ENCODE measurements around the gene ZNF333.
"Not testable (repeated sequence)": the region's sequence is repeated elsewhere in the genome, so short reads cannot be mapped to it uniquely, and the experiment has no call there.

The ZNF333 gene

GRCh38 chr19:14772995-14773394 is 83.1 kb downstream of the ZNF333 start:
- Histone ChIP-seq H3K4me1 (ENCODE audit: control insufficient read depth in 1 of 2, insufficient read depth in 2 of 2, low read length in 2 of 2) (no peaks in the 10 kb centered on the region), H3K27me3 (ENCODE audit: control insufficient read depth in 1 of 2, insufficient read depth in 2 of 2, low read length in 2 of 2) (no peaks in the 10 kb centered on the region), H3K9me3 (ENCODE audit: control insufficient read depth in 1 of 2, low read length in 2 of 2) (no peaks in the 10 kb centered on the region), H3K27ac (ENCODE audit: low read depth, low read length) (no peak overlapping the region), H3K9ac (ENCODE audit: low read depth in 1 of 2, low read length in 2 of 2) (no peak overlapping the region), H3K36me3 (ENCODE audit: control insufficient read depth in 1 of 2, insufficient read depth in 2 of 2, low read length in 2 of 2) (peaks cover 0 to 5% of the 10 kb centered on the region in 2 donors), H3K4me3 (ENCODE audit: low read depth in 1 of 2, low read length in 2 of 2) (no peak overlapping the region)

GRCh38 chr19:14773722-14774121 is 83.9 kb downstream of the ZNF333 start:
- not testable (repeated sequence) for H3K27ac ChIP-seq (ENCODE audit: low read depth, low read length); H3K4me3 ChIP-seq (ENCODE audit: low read depth in 1 of 2, low read length in 2 of 2); H3K9ac ChIP-seq (ENCODE audit: low read depth in 1 of 2, low read length in 2 of 2); H3K36me3 ChIP-seq (ENCODE audit: control insufficient read depth in 1 of 2, insufficient read depth in 2 of 2, low read length in 2 of 2); H3K27me3 ChIP-seq (ENCODE audit: control insufficient read depth in 1 of 2, insufficient read depth in 2 of 2, low read length in 2 of 2); H3K9me3 ChIP-seq (ENCODE audit: control insufficient read depth in 1 of 2, low read length in 2 of 2); H3K4me1 ChIP-seq (ENCODE audit: control insufficient read depth in 1 of 2, insufficient read depth in 2 of 2, low read length in 2 of 2)

GRCh38 chr19:14774373-14774772 is 84.5 kb downstream of the ZNF333 start:
- Histone ChIP-seq H3K4me1 (ENCODE audit: control insufficient read depth in 1 of 2, insufficient read depth in 2 of 2, low read length in 2 of 2) (no peaks in the 10 kb centered on the region), H3K4me3 (ENCODE audit: low read depth in 1 of 2, low read length in 2 of 2) (no peak overlapping the region), H3K9me3 (ENCODE audit: control insufficient read depth in 1 of 2, low read length in 2 of 2) (no peaks in the 10 kb centered on the region), H3K36me3 (ENCODE audit: control insufficient read depth in 1 of 2, insufficient read depth in 2 of 2, low read length in 2 of 2) (no peaks in the 10 kb centered on the region), H3K27me3 (ENCODE audit: control insufficient read depth in 1 of 2, insufficient read depth in 2 of 2, low read length in 2 of 2) (no peaks in the 10 kb centered on the region), H3K27ac (ENCODE audit: low read depth, low read length) (no peak overlapping the region), H3K9ac (ENCODE audit: low read depth in 1 of 2, low read length in 2 of 2) (no peak overlapping the region)

GRCh38 chr19:14775326-14775725 is 85.5 kb downstream of the ZNF333 start:
- not testable (repeated sequence) for H3K4me1 ChIP-seq (ENCODE audit: control insufficient read depth in 1 of 2, insufficient read depth in 2 of 2, low read length in 2 of 2); H3K9me3 ChIP-seq (ENCODE audit: control insufficient read depth in 1 of 2, low read length in 2 of 2); H3K27ac ChIP-seq (ENCODE audit: low read depth, low read length); H3K27me3 ChIP-seq (ENCODE audit: control insufficient read depth in 1 of 2, insufficient read depth in 2 of 2, low read length in 2 of 2); H3K36me3 ChIP-seq (ENCODE audit: control insufficient read depth in 1 of 2, insufficient read depth in 2 of 2, low read length in 2 of 2); H3K9ac ChIP-seq (ENCODE audit: low read depth in 1 of 2, low read length in 2 of 2)
- peak overlapping the region in 1 of 2 donors; percentile 32 for H3K4me3 ChIP-seq (ENCODE audit: low read depth in 1 of 2, low read length in 2 of 2)

- Histone ChIP-seq H3K4me1 (ENCODE audit: control insufficient read depth in 1 of 2, insufficient read depth in 2 of 2, low read length in 2 of 2) (no peaks in the 10 kb centered on the region), H3K9ac (ENCODE audit: low read depth in 1 of 2, low read length in 2 of 2) (no peak overlapping the region), H3K36me3 (ENCODE audit: control insufficient read depth in 1 of 2, insufficient read depth in 2 of 2, low read length in 2 of 2) (no peaks in the 10 kb centered on the region), H3K27ac (ENCODE audit: low read depth, low read length) (no peak overlapping the region), H3K4me3 (ENCODE audit: low read depth in 1 of 2, low read length in 2 of 2) (peak overlapping the region; percentile 50 to 54), H3K27me3 (ENCODE audit: control insufficient read depth in 1 of 2, insufficient read depth in 2 of 2, low read length in 2 of 2) (no peaks in the 10 kb centered on the region), H3K9me3 (ENCODE audit: control insufficient read depth in 1 of 2, low read length in 2 of 2) (no peaks in the 10 kb centered on the region)
Measured at GRCh38 chr19:14775869-14776586, 86.2 kb downstream of the ZNF333 start.

GRCh38 chr19:14777645-14778044 is 87.8 kb downstream of the ZNF333 start:
- not testable (repeated sequence) for H3K36me3 ChIP-seq (ENCODE audit: control insufficient read depth in 1 of 2, insufficient read depth in 2 of 2, low read length in 2 of 2); H3K9me3 ChIP-seq (ENCODE audit: control insufficient read depth in 1 of 2, low read length in 2 of 2); H3K4me1 ChIP-seq (ENCODE audit: control insufficient read depth in 1 of 2, insufficient read depth in 2 of 2, low read length in 2 of 2); H3K27me3 ChIP-seq (ENCODE audit: control insufficient read depth in 1 of 2, insufficient read depth in 2 of 2, low read length in 2 of 2); H3K9ac ChIP-seq (ENCODE audit: low read depth in 1 of 2, low read length in 2 of 2); H3K4me3 ChIP-seq (ENCODE audit: low read depth in 1 of 2, low read length in 2 of 2); H3K27ac ChIP-seq (ENCODE audit: low read depth, low read length)

GRCh38 chr19:14778110-14778845 is 88.4 kb downstream of the ZNF333 start, which contains the start of gene ADGRE2:
TSS of gene ADGRE2 (minus strand) at chr19:14778560. CDS start at chr19:14776756, 1,804 bp downstream.
- H3K4me1 ChIP-seq (ENCODE audit: control insufficient read depth in 1 of 2, insufficient read depth in 2 of 2, low read length in 2 of 2); H3K9ac ChIP-seq (ENCODE audit: low read depth in 1 of 2, low read length in 2 of 2); H3K27ac ChIP-seq (ENCODE audit: low read depth, low read length); H3K27me3 ChIP-seq (ENCODE audit: control insufficient read depth in 1 of 2, insufficient read depth in 2 of 2, low read length in 2 of 2); H3K4me3 ChIP-seq (ENCODE audit: low read depth in 1 of 2, low read length in 2 of 2); H3K9me3 ChIP-seq (ENCODE audit: control insufficient read depth in 1 of 2, low read length in 2 of 2); H3K36me3 ChIP-seq (ENCODE audit: control insufficient read depth in 1 of 2, insufficient read depth in 2 of 2, low read length in 2 of 2): not testable (repeated sequence)

GRCh38 chr19:14779151-14779550 is 89.3 kb downstream of the ZNF333 start:
- Histone ChIP-seq H3K9me3 (ENCODE audit: control insufficient read depth in 1 of 2, low read length in 2 of 2) (no peaks in the 10 kb centered on the region), H3K27ac (ENCODE audit: low read depth, low read length) (no peak overlapping the region), H3K9ac (ENCODE audit: low read depth in 1 of 2, low read length in 2 of 2) (no peak overlapping the region), H3K4me3 (ENCODE audit: low read depth in 1 of 2, low read length in 2 of 2) (no peak overlapping the region), H3K27me3 (ENCODE audit: control insufficient read depth in 1 of 2, insufficient read depth in 2 of 2, low read length in 2 of 2) (no peaks in the 10 kb centered on the region), H3K4me1 (ENCODE audit: control insufficient read depth in 1 of 2, insufficient read depth in 2 of 2, low read length in 2 of 2) (no peaks in the 10 kb centered on the region), H3K36me3 (ENCODE audit: control insufficient read depth in 1 of 2, insufficient read depth in 2 of 2, low read length in 2 of 2) (no peaks in the 10 kb centered on the region)

GRCh38 chr19:14780622-14781225 is 90.9 kb downstream of the ZNF333 start:
- H3K9ac ChIP-seq (ENCODE audit: low read depth in 1 of 2, low read length in 2 of 2); H3K9me3 ChIP-seq (ENCODE audit: control insufficient read depth in 1 of 2, low read length in 2 of 2); H3K27me3 ChIP-seq (ENCODE audit: control insufficient read depth in 1 of 2, insufficient read depth in 2 of 2, low read length in 2 of 2); H3K4me3 ChIP-seq (ENCODE audit: low read depth in 1 of 2, low read length in 2 of 2); H3K36me3 ChIP-seq (ENCODE audit: control insufficient read depth in 1 of 2, insufficient read depth in 2 of 2, low read length in 2 of 2); H3K27ac ChIP-seq (ENCODE audit: low read depth, low read length); H3K4me1 ChIP-seq (ENCODE audit: control insufficient read depth in 1 of 2, insufficient read depth in 2 of 2, low read length in 2 of 2): not testable (repeated sequence)

GRCh38 chr19:14781713-14782536 is 92.1 kb downstream of the ZNF333 start:
- H3K4me1 ChIP-seq (ENCODE audit: control insufficient read depth in 1 of 2, insufficient read depth in 2 of 2, low read length in 2 of 2); H3K27me3 ChIP-seq (ENCODE audit: control insufficient read depth in 1 of 2, insufficient read depth in 2 of 2, low read length in 2 of 2); H3K36me3 ChIP-seq (ENCODE audit: control insufficient read depth in 1 of 2, insufficient read depth in 2 of 2, low read length in 2 of 2); H3K9me3 ChIP-seq (ENCODE audit: control insufficient read depth in 1 of 2, low read length in 2 of 2); H3K9ac ChIP-seq (ENCODE audit: low read depth in 1 of 2, low read length in 2 of 2); H3K4me3 ChIP-seq (ENCODE audit: low read depth in 1 of 2, low read length in 2 of 2); H3K27ac ChIP-seq (ENCODE audit: low read depth, low read length): not testable (repeated sequence)

All from duodenal mucosa (tissue), 2 donors.